Heart left ventricle (tissue), 16 donors: ENCODE measurements around the gene DSCAML1. TPM values are rescaled to one million over a fixed set of nuclear protein-coding genes. Genes with fewer than 3 reads are reported as not detected.
A peak's percentile ranks its signal among the peaks of the same experiment; 100 is the strongest.

Source experiments
- ATAC-seq, 4 donors: fragments of 200-7000 bp; cut with Tn5 transposase; one replicate each; pipeline ENCODE4 v1.9.1; 2020 to 2022; ENCODE audit warnings: moderate library complexity in 4 of 4, mild to moderate bottlenecking in 3 of 4, moderate number of reproducible peaks in 1 of 4
- DNase-seq, 5 donors: peaks; one replicate each; pipeline ENCODE4 v3.0.0-alpha.2; 2020
- H3K27ac ChIP-seq, 12 donors: fragments of 200-600 bp; sonication (generic) in 4 of 12; one replicate each; pipeline versions ENCODE4 v1.5.0 to v1.8.0; 2016 to 2022; ENCODE audit warnings: mild to moderate bottlenecking in 2 of 12
- H3K27me3 ChIP-seq, 9 donors: fragments of 200-600 bp; sonication (generic) in 2 of 9; one replicate each; pipeline versions ENCODE4 v1.5.1 to v1.8.0; 2016 to 2022; ENCODE audit warnings: mild to moderate bottlenecking in 3 of 9
- H3K36me3 ChIP-seq, 9 donors: fragments of 200-600 bp; sonication (generic) in 2 of 9; one replicate each; pipeline versions ENCODE4 v1.5.0 to v1.8.0; 2018 to 2022; ENCODE audit warnings: mild to moderate bottlenecking in 2 of 9
- H3K4me1 ChIP-seq, 12 donors: fragments of 200-600 bp; sonication (generic) in 4 of 12; one replicate each; pipeline versions ENCODE4 v1.5.0 to v1.8.0; 2016 to 2022; ENCODE audit warnings: mild to moderate bottlenecking in 3 of 12
- H3K4me3 ChIP-seq, 12 donors: fragments of 200-600 bp; sonication (generic) in 4 of 12; one replicate each; pipeline versions ENCODE4 v1.5.0 to v1.8.0; 2017 to 2022; ENCODE audit warnings: mild to moderate bottlenecking in 9 of 12, moderate library complexity in 4 of 12
- H3K9me3 ChIP-seq, 12 donors: fragments of 200-600 bp; sonication (generic) in 4 of 12; one replicate each; pipeline versions ENCODE4 v1.5.0 to v1.8.0; 2016 to 2022; ENCODE audit warnings: mild to moderate bottlenecking in 1 of 12
- POLR2A ChIP-seq, 2 donors: fragments of 450-650 bp; IDR thresholded peaks; one replicate each; pipeline ENCODE4 v1.6.1; 2017; ENCODE audit warnings: antibody characterized with exemption in 2 of 2, mild to moderate bottlenecking in 2 of 2, moderate library complexity in 2 of 2
- WGBS, 4 donors: extraction: QIAGEN DNeasy Blood & Tissue Kit in 2 of 4; methylation state at CpG; one replicate each; pipeline versions ENCODE4 v1.1.5 to v1.1.7; 2013 to 2018; 5-methylcytosine and 5-hydroxymethylcytosine counted together
- intact Hi-C, 10 donors: fragments of 100-400 bp; cut with DNase I; formaldehyde crosslinking; loops; one replicate each; pipeline versions ENCODE4 v1.11.1 to v1.14.2; 2022
- polyA plus RNA-seq, 2 donors: library from polyadenylated mRNA; stranded (reverse); fragments of 200-250 nt; gene quantifications; one replicate each; pipeline ENCODE4 v1.2.3, GENCODE V29; 2013
- total RNA-seq, 9 donors: library from RNA; depleted of rRNA in 2 of 9; stranded (reverse); fragments of >200 nt in 2 of 9; fragmentation: NEBNext Ultra II Directional in 3 of 9; extraction: Animal tissue kit (Norgen Biotek cat#: 25700) in 3 of 9; gene quantifications; one replicate each; pipeline versions ENCODE4 v1.1.0 to v1.2.4, GENCODE V29; 2016 to 2023
- TF ChIP-seq, protein P1 (sequence below), 12 donors: fragments of 200-600 bp; sonication (generic) in 4 of 12; IDR thresholded peaks; one replicate each; pipeline versions ENCODE4 v1.5.0 to v1.8.0; 2018 to 2022; ENCODE audit warnings: antibody characterized with exemption in 12 of 12, mild to moderate bottlenecking in 5 of 12
- donor health status: ischemic (EF 13 %, LVEDD 7.1; RV severe dilation, severe dysfunction).
- donor health status: healthy with polysubstance abuse.
- donor health status: DM: no; HTN: yes; CAD: no.
- donor health status: DM: no; HTN: no; CAD: no.
- donor health status: ischemic (EF 25% LVEDD 6.9; RV normal size, moderate dysfunction).
- donor health status: ischemic (EF 25% LVEDD 5.7; RV mildly dilated, moderate dysfunction).
- donor health status: healthy.
- donor health status: DM: yes; HTN: yes; CAD: no.
- donor health status: ischemic (EF 35%, LVEDD 5.7; RV mildly dilated, moderate dysfunction).
- donor health status: nonischemic (EF 11% LVEDD 7.7; RV severe dilation, severe dysfunction).
- donor health status: DM: yes; HTN: yes; CAD: no.
- donor health status: PGD.
- donor health status: ischemic (EF 29% LVEDD 5.4; RV normal size, mild dysfunction).
- donor health status: nonischemic (EF 23%, LVEDD 6.1; RV moderate dilation, normal function).

Gene DSCAML1
- total and polyA plus RNA-seq, 11 donors = 0.05 to 1.7 (median 0.76) TPM

DNA sequence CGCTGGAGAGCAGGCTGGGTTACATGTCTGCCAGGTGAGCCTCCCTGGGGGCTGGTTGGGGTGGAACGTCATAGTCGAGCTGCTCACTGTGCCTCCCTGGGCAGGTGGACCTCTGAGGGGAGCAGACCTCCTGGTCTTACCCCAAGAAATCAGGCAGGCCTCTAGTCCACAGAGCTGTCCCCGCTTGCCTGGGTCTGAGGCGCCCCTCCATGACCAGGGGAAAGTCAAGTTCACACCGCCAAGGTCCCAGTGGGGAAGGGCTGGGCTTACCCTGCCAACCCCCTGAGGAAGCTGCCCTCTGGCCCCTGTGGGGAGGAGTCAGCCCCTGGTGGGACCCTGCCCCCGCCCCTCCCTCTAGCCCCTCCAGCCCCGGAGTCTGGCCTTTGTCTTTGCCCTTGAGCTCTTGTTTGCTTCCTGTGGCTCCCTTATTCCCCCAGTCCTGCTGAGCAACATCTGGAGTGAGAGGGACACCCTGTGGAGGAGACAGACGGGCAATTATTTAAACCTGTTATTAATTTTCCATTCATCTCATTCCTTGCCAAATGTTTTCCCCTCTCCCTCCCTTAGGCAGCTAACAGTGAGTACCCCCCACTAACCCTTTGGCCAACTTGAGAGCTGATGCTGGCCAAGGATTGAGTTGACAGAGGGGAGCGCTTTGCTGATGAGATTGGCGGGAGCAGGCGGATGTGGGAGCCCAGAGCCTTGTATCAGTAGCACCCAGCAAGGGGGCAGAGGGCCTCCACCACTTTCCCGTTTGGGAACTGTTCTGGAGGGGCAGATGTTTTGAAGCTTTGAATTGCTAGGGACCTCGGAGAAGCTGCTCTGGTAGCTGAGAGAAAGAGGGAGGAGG lies 385.9 kb downstream of the DSCAML1 start:
- Histone ChIP-seq H3K4me1 (no peaks in the 10 kb centered on the region), H3K27ac (no peak overlapping the region), H3K36me3 (peaks cover 0 to 47% (median 26%) of the 10 kb centered on the region in 9 donors), H3K27me3 (peaks cover 0 to 6% (median 0%) of the 10 kb centered on the region in 9 donors), H3K4me3 (no peak overlapping the region), H3K9me3 (peaks cover 0 to 5% (median 2%) of the 10 kb centered on the region in 12 donors)
- TF ChIP-seq, protein P1, sequence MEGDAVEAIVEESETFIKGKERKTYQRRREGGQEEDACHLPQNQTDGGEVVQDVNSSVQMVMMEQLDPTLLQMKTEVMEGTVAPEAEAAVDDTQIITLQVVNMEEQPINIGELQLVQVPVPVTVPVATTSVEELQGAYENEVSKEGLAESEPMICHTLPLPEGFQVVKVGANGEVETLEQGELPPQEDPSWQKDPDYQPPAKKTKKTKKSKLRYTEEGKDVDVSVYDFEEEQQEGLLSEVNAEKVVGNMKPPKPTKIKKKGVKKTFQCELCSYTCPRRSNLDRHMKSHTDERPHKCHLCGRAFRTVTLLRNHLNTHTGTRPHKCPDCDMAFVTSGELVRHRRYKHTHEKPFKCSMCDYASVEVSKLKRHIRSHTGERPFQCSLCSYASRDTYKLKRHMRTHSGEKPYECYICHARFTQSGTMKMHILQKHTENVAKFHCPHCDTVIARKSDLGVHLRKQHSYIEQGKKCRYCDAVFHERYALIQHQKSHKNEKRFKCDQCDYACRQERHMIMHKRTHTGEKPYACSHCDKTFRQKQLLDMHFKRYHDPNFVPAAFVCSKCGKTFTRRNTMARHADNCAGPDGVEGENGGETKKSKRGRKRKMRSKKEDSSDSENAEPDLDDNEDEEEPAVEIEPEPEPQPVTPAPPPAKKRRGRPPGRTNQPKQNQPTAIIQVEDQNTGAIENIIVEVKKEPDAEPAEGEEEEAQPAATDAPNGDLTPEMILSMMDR (IDR thresholded peaks at IDR 0.05) = no peak
- TF ChIP-seq POLR2A (IDR thresholded peaks at IDR 0.05) = no peak
- intact Hi-C loops = no loop called here
- ATAC-seq = no peak
- no peak for DNase-seq
- 86 to 89% (median 88%) methylated on average over 14 of the region's 14 CpGs for WGBS, 4 donors

DNA sequence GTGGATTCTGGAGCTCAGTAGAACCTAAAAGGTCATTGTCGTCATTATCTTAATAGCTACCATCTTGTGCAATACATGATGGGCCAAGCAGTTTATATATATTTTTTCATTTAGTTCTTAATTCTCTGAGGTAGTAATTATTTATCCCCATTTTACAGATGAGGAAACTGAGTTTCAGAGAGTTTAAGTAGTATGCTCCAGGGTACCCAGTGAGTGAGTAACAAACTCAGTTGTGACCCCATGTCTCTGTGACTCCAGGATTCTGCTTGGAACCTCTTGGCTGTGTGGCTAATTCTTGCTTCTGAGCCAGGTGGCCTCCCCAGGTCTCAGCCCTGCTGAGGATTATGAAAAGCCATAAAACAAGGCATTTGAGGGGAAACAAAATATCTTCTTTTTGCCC lies 386.8 kb downstream of the DSCAML1 start:
- H3K36me3 ChIP-seq = peaks cover 0 to 53% (median 26%) of the 10 kb centered on the region in 9 donors
- peaks cover 0 to 2% (median 0%) of the 10 kb centered on the region in 9 donors for H3K27me3 ChIP-seq
- H3K4me3 ChIP-seq = no peak overlapping the region
- peaks cover 0 to 13% (median 6%) of the 10 kb centered on the region in 12 donors for H3K9me3 ChIP-seq
- no peak overlapping the region for H3K27ac ChIP-seq
- DNase-seq (no peak), ATAC-seq (no peak)
- intact Hi-C loops = no loop called here
- no peak for TF ChIP-seq POLR2A (IDR thresholded peaks at IDR 0.05)
- TF ChIP-seq, protein P1 (IDR thresholded peaks at IDR 0.05) = no peak
- WGBS, 4 donors = 92 to 100% (median 93%) methylated on average over 1 of the region's 1 CpG
- H3K4me1 ChIP-seq = no peaks in the 10 kb centered on the region

DNA sequence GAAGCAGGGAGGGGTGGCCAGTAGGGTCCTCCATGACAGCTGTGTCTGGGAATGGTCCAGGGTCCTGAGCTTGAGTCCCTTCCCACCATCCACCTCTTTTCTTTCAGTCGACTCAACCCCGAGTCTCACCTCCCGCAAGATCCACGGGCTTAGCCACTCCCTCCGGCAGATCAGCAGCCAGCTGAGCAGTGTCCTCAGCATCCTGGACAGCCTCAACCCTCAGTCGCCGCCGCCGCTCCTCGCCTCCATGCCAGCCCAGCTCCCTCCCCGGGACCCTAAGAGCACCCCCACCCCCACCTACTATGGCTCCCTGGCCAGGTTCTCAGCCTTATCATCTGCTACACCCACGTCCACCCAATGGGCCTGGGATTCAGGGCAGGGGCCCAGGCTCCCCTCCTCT lies 387.5 kb downstream of the DSCAML1 start:
- Histone ChIP-seq H3K27me3 (no peaks in the 10 kb centered on the region), H3K27ac (no peak overlapping the region), H3K36me3 (peaks cover 0 to 61% (median 31%) of the 10 kb centered on the region in 9 donors), H3K4me1 (no peaks in the 10 kb centered on the region), H3K4me3 (no peak overlapping the region), H3K9me3 (peaks cover 0 to 14% (median 6%) of the 10 kb centered on the region in 12 donors)
- 91 to 97% (median 94%) methylated on average over 12 of the region's 12 CpGs for WGBS, 4 donors
- no peak for TF ChIP-seq POLR2A (IDR thresholded peaks at IDR 0.05)
- TF ChIP-seq, protein P1 (IDR thresholded peaks at IDR 0.05) = no peak
- ATAC-seq = peak in 1 of 4 donors; percentile 9
- intact Hi-C loops = no loop called here
- DNase-seq = no peak

DNA sequence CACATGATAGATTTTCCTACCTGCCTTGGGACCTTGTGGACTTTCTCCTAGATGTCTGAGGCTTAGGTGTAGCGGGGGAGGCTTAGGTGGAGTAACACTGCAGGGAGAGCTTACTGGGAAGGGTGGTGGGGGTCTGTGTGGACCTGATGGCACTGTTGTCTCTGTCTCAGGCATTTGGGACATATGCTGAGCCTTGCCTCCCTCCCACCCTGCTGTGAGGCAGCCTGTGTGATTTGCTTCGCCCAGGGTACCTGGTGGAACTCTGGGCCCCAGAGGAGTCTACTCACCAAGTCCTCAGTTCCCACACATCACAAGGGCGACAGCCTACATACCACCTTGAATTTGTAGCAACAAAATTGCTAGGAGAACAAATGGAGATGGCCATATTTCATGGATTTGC lies 388.7 kb downstream of the DSCAML1 start:
- peaks cover 0 to 14% (median 6%) of the 10 kb centered on the region in 12 donors for H3K9me3 ChIP-seq
- no peaks in the 10 kb centered on the region for H3K27me3 ChIP-seq
- no peak for TF ChIP-seq POLR2A (IDR thresholded peaks at IDR 0.05)
- TF ChIP-seq, protein P1 (IDR thresholded peaks at IDR 0.05) = no peak
- H3K27ac ChIP-seq = no peak overlapping the region
- no peaks in the 10 kb centered on the region for H3K4me1 ChIP-seq
- peaks cover 0 to 68% (median 38%) of the 10 kb centered on the region in 9 donors for H3K36me3 ChIP-seq
- ATAC-seq = no peak
- H3K4me3 ChIP-seq = no peak overlapping the region
- intact Hi-C loops = no loop called here
- no peak for DNase-seq
- WGBS, 4 donors = 94 to 100% (median 98%) methylated on average over 3 of the region's 3 CpGs
